ENCODE results near the gene MCF2L.

Gene MCF2L

GRCh38 chr13:113064534-113065405 is 95.8 kb downstream of the MCF2L start:
- no peak overlapping the region for H3K4me3 ChIP-seq (replicated peaks; ENCODE audit: insufficient read depth, low read length)

GRCh38 chr13:113065406-113066141 is 96.6 kb downstream of the MCF2L start:
- TF ChIP-seq, protein P1, sequence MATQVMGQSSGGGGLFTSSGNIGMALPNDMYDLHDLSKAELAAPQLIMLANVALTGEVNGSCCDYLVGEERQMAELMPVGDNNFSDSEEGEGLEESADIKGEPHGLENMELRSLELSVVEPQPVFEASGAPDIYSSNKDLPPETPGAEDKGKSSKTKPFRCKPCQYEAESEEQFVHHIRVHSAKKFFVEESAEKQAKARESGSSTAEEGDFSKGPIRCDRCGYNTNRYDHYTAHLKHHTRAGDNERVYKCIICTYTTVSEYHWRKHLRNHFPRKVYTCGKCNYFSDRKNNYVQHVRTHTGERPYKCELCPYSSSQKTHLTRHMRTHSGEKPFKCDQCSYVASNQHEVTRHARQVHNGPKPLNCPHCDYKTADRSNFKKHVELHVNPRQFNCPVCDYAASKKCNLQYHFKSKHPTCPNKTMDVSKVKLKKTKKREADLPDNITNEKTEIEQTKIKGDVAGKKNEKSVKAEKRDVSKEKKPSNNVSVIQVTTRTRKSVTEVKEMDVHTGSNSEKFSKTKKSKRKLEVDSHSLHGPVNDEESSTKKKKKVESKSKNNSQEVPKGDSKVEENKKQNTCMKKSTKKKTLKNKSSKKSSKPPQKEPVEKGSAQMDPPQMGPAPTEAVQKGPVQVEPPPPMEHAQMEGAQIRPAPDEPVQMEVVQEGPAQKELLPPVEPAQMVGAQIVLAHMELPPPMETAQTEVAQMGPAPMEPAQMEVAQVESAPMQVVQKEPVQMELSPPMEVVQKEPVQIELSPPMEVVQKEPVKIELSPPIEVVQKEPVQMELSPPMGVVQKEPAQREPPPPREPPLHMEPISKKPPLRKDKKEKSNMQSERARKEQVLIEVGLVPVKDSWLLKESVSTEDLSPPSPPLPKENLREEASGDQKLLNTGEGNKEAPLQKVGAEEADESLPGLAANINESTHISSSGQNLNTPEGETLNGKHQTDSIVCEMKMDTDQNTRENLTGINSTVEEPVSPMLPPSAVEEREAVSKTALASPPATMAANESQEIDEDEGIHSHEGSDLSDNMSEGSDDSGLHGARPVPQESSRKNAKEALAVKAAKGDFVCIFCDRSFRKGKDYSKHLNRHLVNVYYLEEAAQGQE (IDR thresholded peaks at IDR 0.05; ENCODE audit: insufficient replicate concordance, low read depth), result no peak
- no peak for TF ChIP-seq GABPA (IDR thresholded peaks at IDR 0.05; ENCODE audit: low read depth)
- TF ChIP-seq CTCF (IDR thresholded peaks at IDR 0.05; ENCODE audit: insufficient read depth, low read length), result no peak
- TF ChIP-seq SPI1 (IDR thresholded peaks at IDR 0.05; ENCODE audit: borderline replicate concordance, low read depth), result no peak
- TF ChIP-seq POLR2AphosphoS5 (IDR thresholded peaks at IDR 0.05; ENCODE audit: low read depth), result no peak
- DNase-seq (ENCODE audit: low read depth in 1 of 2, low spot score in 1 of 2), result no peak
- H3K27ac ChIP-seq (replicated peaks), result no peak overlapping the region
- no peak overlapping the region for H3K4me3 ChIP-seq (replicated peaks; ENCODE audit: insufficient read depth, low read length)
- no peaks in the 10 kb centered on the region for H3K27me3 ChIP-seq (ENCODE audit: insufficient read depth, poor library complexity, severe bottlenecking)

More at GRCh38 chr13:113064534-113065405, 95.8 kb downstream of the MCF2L start:
- TF ChIP-seq, protein P1 (IDR thresholded peaks at IDR 0.05; ENCODE audit: insufficient replicate concordance, low read depth), result no peak
- TF ChIP-seq CTCF (IDR thresholded peaks at IDR 0.05; ENCODE audit: insufficient read depth, low read length) (no peak), SPI1 (IDR thresholded peaks at IDR 0.05; ENCODE audit: borderline replicate concordance, low read depth) (no peak), POLR2AphosphoS5 (IDR thresholded peaks at IDR 0.05; ENCODE audit: low read depth) (no peak), GABPA (IDR thresholded peaks at IDR 0.05; ENCODE audit: low read depth) (no peak)
- H3K27me3 ChIP-seq (ENCODE audit: insufficient read depth, poor library complexity, severe bottlenecking), result no peaks in the 10 kb centered on the region
- no peak for DNase-seq (ENCODE audit: low read depth in 1 of 2, low spot score in 1 of 2)
- H3K27ac ChIP-seq (replicated peaks), result no peak overlapping the region

DNA sequence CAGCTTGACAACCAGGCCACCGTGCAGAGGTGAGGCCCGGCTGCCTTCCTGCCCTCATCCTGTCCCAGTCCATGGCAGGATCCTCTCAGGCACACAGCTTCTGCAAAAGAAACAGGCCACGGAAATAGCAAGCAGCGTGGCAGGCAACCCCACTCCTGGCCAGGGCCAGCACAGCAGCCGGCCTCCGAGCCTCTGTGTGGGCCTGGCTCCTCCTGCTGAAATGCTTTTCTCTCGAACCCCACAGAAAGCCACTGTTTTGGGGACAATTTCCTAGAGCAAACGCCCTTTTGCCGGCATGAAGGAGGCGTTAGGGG is 97.1 kb downstream of the MCF2L start:
- H3K4me3 ChIP-seq (replicated peaks; ENCODE audit: insufficient read depth, low read length), result no peak overlapping the region
- H3K27me3 ChIP-seq (ENCODE audit: insufficient read depth, poor library complexity, severe bottlenecking), result no peaks in the 10 kb centered on the region
- no peak overlapping the region for H3K27ac ChIP-seq (replicated peaks)
- TF ChIP-seq SPI1 (IDR thresholded peaks at IDR 0.05; ENCODE audit: borderline replicate concordance, low read depth) (no peak), POLR2AphosphoS5 (IDR thresholded peaks at IDR 0.05; ENCODE audit: low read depth) (no peak), GABPA (IDR thresholded peaks at IDR 0.05; ENCODE audit: low read depth) (no peak), CTCF (IDR thresholded peaks at IDR 0.05; ENCODE audit: insufficient read depth, low read length) (no peak)
- TF ChIP-seq, protein P1 (IDR thresholded peaks at IDR 0.05; ENCODE audit: insufficient replicate concordance, low read depth), result no peak
- DNase-seq (ENCODE audit: low read depth in 1 of 2, low spot score in 1 of 2), result no peak

Data from HL-60 (cell line).